Spinal cord (tissue), 10 donors: ENCODE measurements around the gene SLC44A4. TPM values are rescaled to one million over a fixed set of nuclear protein-coding genes. Genes with fewer than 3 reads are reported as not detected.
"Not testable (repeated sequence)": the region's sequence is repeated elsewhere in the genome, so short reads cannot be mapped to it uniquely, and the experiment has no call there.

Source experiments
- DNase-seq, 6 donors: peaks; one replicate each; pipeline versions ENCODE4 v3.0.0 to v3.0.0-alpha.2; 2013 to 2015; ENCODE audit warnings: low spot score in 6 of 6, low read depth in 4 of 6
- H3K27ac ChIP-seq: one replicate; pipeline ENCODE4 v1.5.1; 2013; ENCODE audit warnings: low read depth, low read length, control low read depth
- H3K27me3 ChIP-seq: one replicate; pipeline ENCODE4 v1.6.1; 2013; ENCODE audit warnings: low read length; ENCODE audit not compliant: control insufficient read depth, insufficient read depth
- H3K36me3 ChIP-seq: one replicate; pipeline ENCODE4 v1.6.1; 2013; ENCODE audit warnings: low read length; ENCODE audit not compliant: control insufficient read depth, insufficient read depth
- H3K4me1 ChIP-seq: one replicate; pipeline ENCODE4 v1.6.1; 2013; ENCODE audit warnings: low read length; ENCODE audit not compliant: control insufficient read depth, insufficient read depth
- H3K4me3 ChIP-seq: one replicate; pipeline ENCODE4 v1.5.1; 2013; ENCODE audit warnings: low read depth, low read length, control low read depth
- H3K9me3 ChIP-seq: one replicate; pipeline ENCODE4 v1.6.1; 2013; ENCODE audit warnings: low read length; ENCODE audit not compliant: control insufficient read depth, insufficient read depth
- WGBS: methylation state at CpG from one replicate; pipeline ENCODE4 v1.1.5; 2013; ENCODE audit warnings: missing lambda C conversion rate; ENCODE audit not compliant: insufficient coverage; 5-methylcytosine and 5-hydroxymethylcytosine counted together
- polyA plus RNA-seq, 2 donors: library from polyadenylated mRNA; unstranded; fragments of 120-200 nt; gene quantifications; one replicate each; pipeline ENCODE4 v1.2.1, GENCODE V29; 2013; ENCODE audit not compliant: insufficient read length in 2 of 2
- total RNA-seq, 2 donors: library from RNA; depleted of rRNA in 1 of 2; stranded (reverse); fragments of 120-200 nt in 1 of 2; fragments of >200 nt in 1 of 2; gene quantifications; one replicate each; pipeline versions ENCODE4 v1.2.3 to v1.2.4, GENCODE V29; 2013 to 2014
- donor health status: healthy.

The SLC44A4 gene
- total and polyA plus RNA-seq, 4 donors = 0.20 to 1.1 (median 0.77) TPM

- H3K4me3 ChIP-seq = peak within 1 kb of the TSS; percentile 89
- peaks cover 32% of the 10 kb centered on the region for H3K36me3 ChIP-seq
- H3K9me3 ChIP-seq = no peaks in the 10 kb centered on the region
- under 1% methylated on average over 55 of the region's 64 CpGs for WGBS
- DNase-seq = peak; percentile 97 to 100 (median 100)
- peaks cover 33% of the 10 kb centered on the region for H3K4me1 ChIP-seq
- H3K27me3 ChIP-seq = no peaks in the 10 kb centered on the region
- peak within 1 kb of the TSS; percentile 93 for H3K27ac ChIP-seq
Measured at GRCh38 chr6:31862344-31863235, 16.2 kb downstream of the SLC44A4 start, which contains the start of gene NEU1. NEU1 (minus strand) TSS chr6:31862821; CDS start chr6:31862776, 45 bp downstream.

GRCh38 chr6:31861919-31862343 is 16.9 kb downstream of the SLC44A4 start:
- Histone ChIP-seq H3K4me3 (peak overlapping the region; percentile 89), H3K27me3 (no peaks in the 10 kb centered on the region), H3K9me3 (no peaks in the 10 kb centered on the region), H3K36me3 (peaks cover 37% of the 10 kb centered on the region), H3K4me1 (peaks cover 33% of the 10 kb centered on the region), H3K27ac (peak overlapping the region; percentile 78)
- 29% methylated on average over 15 of the region's 17 CpGs for WGBS
- DNase-seq = peak in 1 of 6 donors; percentile 16

GRCh38 chr6:31861150-31861549 is 17.6 kb downstream of the SLC44A4 start:
- Histone ChIP-seq H3K4me3 (no peak overlapping the region), H3K36me3 (peaks cover 44% of the 10 kb centered on the region), H3K27me3 (no peaks in the 10 kb centered on the region), H3K4me1 (peaks cover 33% of the 10 kb centered on the region), H3K9me3 (no peaks in the 10 kb centered on the region), H3K27ac (no peak overlapping the region)
- 85% methylated on average over 6 of the region's 7 CpGs for WGBS
- no peak for DNase-seq

- Histone ChIP-seq H3K36me3 (peaks cover 44% of the 10 kb centered on the region), H3K4me3 (no peak overlapping the region), H3K27ac (no peak overlapping the region), H3K9me3 (no peaks in the 10 kb centered on the region), H3K27me3 (no peaks in the 10 kb centered on the region), H3K4me1 (peaks cover 29% of the 10 kb centered on the region)
- 95% methylated on average over 13 of the region's 13 CpGs for WGBS
- no peak for DNase-seq
Measured at GRCh38 chr6:31860349-31860748, 18.4 kb downstream of the SLC44A4 start.

GRCh38 chr6:31859923-31860322 is 18.9 kb downstream of the SLC44A4 start:
- Histone ChIP-seq H3K4me1 (peaks cover 28% of the 10 kb centered on the region), H3K27me3 (no peaks in the 10 kb centered on the region), H3K27ac (no peak overlapping the region), H3K36me3 (peaks cover 47% of the 10 kb centered on the region), H3K9me3 (no peaks in the 10 kb centered on the region), H3K4me3 (no peak overlapping the region)
- WGBS = 95% methylated on average over 11 of the region's 11 CpGs
- DNase-seq = no peak

- WGBS = 98% methylated on average over 5 of the region's 8 CpGs
- H3K36me3 ChIP-seq = peaks cover 47% of the 10 kb centered on the region
Measured at GRCh38 chr6:31858707-31859106, 20.1 kb downstream of the SLC44A4 start.

GRCh38 chr6:31857774-31858173 is 21.0 kb downstream of the SLC44A4 start:
- H3K36me3 ChIP-seq = peaks cover 47% of the 10 kb centered on the region
- H3K27me3 ChIP-seq, H3K4me1 ChIP-seq, H3K9me3 ChIP-seq, H3K4me3 ChIP-seq, DNase-seq, H3K27ac ChIP-seq: not testable (repeated sequence)
- 94% methylated on average over 6 of the region's 8 CpGs for WGBS

More at GRCh38 chr6:31858707-31859106, 20.1 kb downstream of the SLC44A4 start:
- Histone ChIP-seq H3K9me3 (no peaks in the 10 kb centered on the region), H3K27me3 (no peaks in the 10 kb centered on the region), H3K4me3 (no peak overlapping the region), H3K27ac (no peak overlapping the region), H3K4me1 (peaks cover 17% of the 10 kb centered on the region)
- DNase-seq = no peak

GRCh38 chr6:31851980-31852718 is 26.6 kb downstream of the SLC44A4 start:
- peaks cover 13% of the 10 kb centered on the region for H3K36me3 ChIP-seq
- DNase-seq, H3K9me3 ChIP-seq, H3K4me3 ChIP-seq, H3K4me1 ChIP-seq, H3K27me3 ChIP-seq, H3K27ac ChIP-seq: not testable (repeated sequence)
- 87% methylated on average over 30 of the region's 35 CpGs for WGBS

- H3K4me3 ChIP-seq = no peak overlapping the region
- peaks cover 8% of the 10 kb centered on the region for H3K36me3 ChIP-seq
- H3K4me1 ChIP-seq = no peaks in the 10 kb centered on the region
- 100% methylated on average over 2 of the region's 2 CpGs for WGBS
- H3K27me3 ChIP-seq = no peaks in the 10 kb centered on the region
- no peak for DNase-seq
- no peak overlapping the region for H3K27ac ChIP-seq
- H3K9me3 ChIP-seq = no peaks in the 10 kb centered on the region
Measured at GRCh38 chr6:31851485-31851832, 27.3 kb downstream of the SLC44A4 start.
